H1 (cell line): ENCODE data around the gene PRRT2. TPM values are rescaled to one million over a fixed set of nuclear protein-coding genes. Genes with fewer than 3 reads are reported as not detected.

ENCODE experiments used
- CTCF ChIA-PET: fragments of 300-600 bp; sonication (Branson Sonifier 250); formaldehyde crosslinking; loops from one replicate; lab custom pipeline; 2021; ENCODE audit not compliant: partially characterized antibody; lab: Charles Lee
- POLR2A ChIA-PET: fragments of 300-600 bp; sonication (Branson Sonifier 250); formaldehyde crosslinking; loops from one replicate; lab custom pipeline; 2021; ENCODE audit warnings: inconsistent platforms; ENCODE audit not compliant: partially characterized antibody; lab: Charles Lee
- DNase-seq, 2 experiments: peaks; one replicate each; pipeline versions ENCODE4 v3.0.0 to v3.0.0-alpha.2; 2010 to 2022; ENCODE audit warnings: low spot score in 2 of 2, low read depth in 1 of 2, mixed read lengths in 1 of 2
- FAIRE-seq: peaks from 2 replicates; lab custom pipeline; 2011; peaks lifted over from hg19 to GRCh38; lab: Jason Lieb, UNC
- H2AFZ ChIP-seq: 2 replicates; pipeline ENCODE4 v1.8.1; 2012; ENCODE audit warnings: low read length, inconsistent platforms
- H2AK5ac ChIP-seq: 2 replicates; pipeline ENCODE4 v1.6.1; 2013; ENCODE audit warnings: low read depth, low read length
- H2BK120ac ChIP-seq: replicated peaks from 2 replicates; pipeline ENCODE3; 2013; ENCODE audit warnings: low read depth, low read length, inconsistent platforms
- H2BK12ac ChIP-seq: 2 replicates; pipeline ENCODE4 v1.6.1; 2013; ENCODE audit warnings: low read depth, low read length
- H2BK15ac ChIP-seq: 2 replicates; pipeline ENCODE4 v1.6.1; 2013; ENCODE audit warnings: low read length
- H2BK20ac ChIP-seq: 2 replicates; pipeline ENCODE4 v1.6.1; 2013; ENCODE audit warnings: low read length
- H2BK5ac ChIP-seq: 2 replicates; pipeline ENCODE4 v1.6.1; 2013; ENCODE audit warnings: low read depth, low read length
- H3K14ac ChIP-seq: 2 replicates; pipeline ENCODE4 v1.6.1; 2013; ENCODE audit warnings: inconsistent platforms; ENCODE audit not compliant: insufficient read length
- H3K18ac ChIP-seq: 2 replicates; pipeline ENCODE4 v1.6.1; 2013; ENCODE audit warnings: low read length; ENCODE audit errors: extremely low read depth
- H3K23ac ChIP-seq: 2 replicates; pipeline ENCODE4 v1.6.1; 2013; ENCODE audit warnings: inconsistent platforms; ENCODE audit not compliant: insufficient read length
- H3K23me2 ChIP-seq: 2 replicates; pipeline ENCODE4 v1.6.1; 2013; ENCODE audit warnings: low read depth, low read length
- H3K27ac ChIP-seq: 2 replicates; pipeline ENCODE4 v1.6.1; 2011; ENCODE audit warnings: low read depth, low read length, inconsistent platforms
- H3K27me3 ChIP-seq, 4 experiments: replicated peaks in 1 of 4; 1 replicate in 1 of 4; 2 replicates in 3 of 4; pipeline versions ENCODE4 v1.6.1 to v1.8.1; 2011 to 2013; ENCODE audit warnings: low read length in 3 of 4, mild to moderate bottlenecking in 3 of 4, inconsistent platforms in 2 of 4, mixed read lengths in 2 of 4, moderate library complexity in 1 of 4; ENCODE audit not compliant: control insufficient read depth in 3 of 4, insufficient read depth in 3 of 4; ENCODE audit errors: extremely low read depth in 1 of 4
- H3K36me3 ChIP-seq, 4 experiments: 2 replicates each; pipeline versions ENCODE4 v1.6.1 to v1.8.1; 2011 to 2013; ENCODE audit warnings: mild to moderate bottlenecking in 4 of 4, low read length in 3 of 4, moderate library complexity in 2 of 4, control low read depth in 1 of 4, inconsistent platforms in 1 of 4; ENCODE audit not compliant: insufficient read depth in 4 of 4, control insufficient read depth in 2 of 4
- H3K4ac ChIP-seq: replicated peaks from 2 replicates; pipeline ENCODE3; 2013; ENCODE audit warnings: low read length, low read depth, mixed read lengths, inconsistent platforms; ENCODE audit not compliant: insufficient read length
- H3K4me1 ChIP-seq, 4 experiments: replicated peaks in 1 of 4; 1 replicate in 1 of 4; 2 replicates in 3 of 4; pipeline versions ENCODE4 v1.6.1 to v1.8.1; 2011 to 2013; ENCODE audit warnings: low read length in 3 of 4, inconsistent platforms in 2 of 4, mixed read lengths in 1 of 4; ENCODE audit not compliant: insufficient read depth in 4 of 4, control insufficient read depth in 3 of 4
- H3K4me2 ChIP-seq, 2 experiments: 2 replicates each; pipeline versions ENCODE4 v1.6.1 to v1.8.1; 2011 to 2013; ENCODE audit warnings: low read depth in 2 of 2, low read length in 2 of 2, control low read depth in 1 of 2, inconsistent platforms in 1 of 2, mild to moderate bottlenecking in 1 of 2; ENCODE audit not compliant: insufficient read depth in 1 of 2
- H3K4me3 ChIP-seq, 4 experiments: fragments of 200-600, 300-600 bp in 1 of 4; sonication (generic), shearing (Covaris generic), sonication (Bioruptor Twin) in 1 of 4; 2 replicates each; pipeline versions ENCODE4 v1.5.1 to v1.8.1; 2011 to 2016; ENCODE audit warnings: low read length in 4 of 4, low read depth in 3 of 4, control low read depth in 2 of 4, inconsistent platforms in 2 of 4, mild to moderate bottlenecking in 2 of 4, mixed read lengths in 1 of 4, moderate library complexity in 1 of 4; ENCODE audit not compliant: insufficient read depth in 2 of 4; ENCODE audit errors: extremely low read depth in 1 of 4
- H3K56ac ChIP-seq: replicated peaks from 2 replicates; pipeline ENCODE3; 2013; ENCODE audit warnings: low read depth, mild to moderate bottlenecking, mixed read lengths, low read length, inconsistent platforms; ENCODE audit not compliant: insufficient read length
- H3K79me1 ChIP-seq: 2 replicates; pipeline ENCODE4 v1.6.1; 2013; ENCODE audit warnings: low read depth, low read length, control low read depth
- H3K79me2 ChIP-seq, 2 experiments: 2 replicates each; pipeline versions ENCODE4 v1.6.1 to v1.8.1; 2012 to 2013; ENCODE audit warnings: low read length in 2 of 2, mild to moderate bottlenecking in 2 of 2, inconsistent platforms in 1 of 2; ENCODE audit not compliant: insufficient read depth in 2 of 2, control insufficient read depth in 1 of 2
- H3K9ac ChIP-seq, 4 experiments: replicated peaks in 1 of 4; 1 replicate in 1 of 4; 2 replicates in 3 of 4; pipeline versions ENCODE4 v1.6.1 to v1.8.1; 2011 to 2013; ENCODE audit warnings: low read depth in 3 of 4, low read length in 3 of 4, control low read depth in 2 of 4, mild to moderate bottlenecking in 2 of 4, moderate library complexity in 2 of 4, inconsistent platforms in 1 of 4; ENCODE audit errors: extremely low read depth in 1 of 4
- H3K9me3 ChIP-seq, 2 experiments: 2 replicates each; pipeline versions ENCODE4 v1.6.1 to v1.8.1; 2012 to 2013; ENCODE audit warnings: mild to moderate bottlenecking in 2 of 2, moderate library complexity in 2 of 2, control low read depth in 1 of 2, inconsistent platforms in 1 of 2, low read depth in 1 of 2, low read length in 1 of 2, mixed read lengths in 1 of 2; ENCODE audit not compliant: insufficient read depth in 2 of 2
- H4K20me1 ChIP-seq, 2 experiments: replicated peaks in 1 of 2; 2 replicates each; pipeline versions ENCODE3 to v1.8.1; 2011 to 2013; ENCODE audit warnings: inconsistent platforms in 2 of 2, low read length in 2 of 2, mild to moderate bottlenecking in 1 of 2; ENCODE audit not compliant: insufficient read depth in 2 of 2, control insufficient read depth in 1 of 2
- H4K5ac ChIP-seq: 2 replicates; pipeline ENCODE4 v1.6.1; 2013; ENCODE audit warnings: low read length, low read depth, mixed read lengths, inconsistent platforms; ENCODE audit not compliant: insufficient read length
- H4K8ac ChIP-seq: 2 replicates; pipeline ENCODE4 v1.8.0; 2013; ENCODE audit warnings: mild to moderate bottlenecking, moderate library complexity, low read length, inconsistent platforms; ENCODE audit not compliant: insufficient read depth; ENCODE audit errors: extremely low read depth
- H4K91ac ChIP-seq: replicated peaks from 2 replicates; pipeline ENCODE3; 2013; ENCODE audit warnings: low read length, mixed read lengths, inconsistent platforms; ENCODE audit not compliant: insufficient read length
- CHD2 ChIP-seq: IDR thresholded peaks from 2 replicates; pipeline ENCODE4 v1.6.1; 2012; ENCODE audit warnings: low read length, improper control_type of control experiment
- CTBP2 ChIP-seq: IDR thresholded peaks from 2 replicates; pipeline ENCODE4 v1.7.0; 2011; ENCODE audit warnings: borderline replicate concordance, mild to moderate bottlenecking, moderate library complexity, mixed read lengths, low read length; ENCODE audit not compliant: insufficient read depth, insufficient read length
- POLR2AphosphoS5 ChIP-seq: IDR thresholded peaks from 2 replicates; pipeline ENCODE4 v1.6.1; 2011; ENCODE audit warnings: low read depth, low read length
- SIN3A ChIP-seq, 2 experiments: IDR thresholded peaks in 1 of 2; conservative IDR thresholded peaks in 1 of 2; 2 replicates each; pipeline ENCODE4 v1.6.1; 2011 to 2012; ENCODE audit warnings: low read length in 2 of 2, improper control_type of control experiment in 1 of 2, low read depth in 1 of 2, mild to moderate bottlenecking in 1 of 2
- SIRT6 ChIP-seq: IDR thresholded peaks from one replicate; pipeline ENCODE4 v1.7.1; 2012; ENCODE audit warnings: low read length, inconsistent platforms
- SP1 ChIP-seq: IDR thresholded peaks from 2 replicates; pipeline ENCODE4 v1.6.1; 2011; ENCODE audit warnings: low read depth, low read length
- WGBS, 2 experiments: shearing (Covaris generic) in 1 of 2; methylation state at CpG; one replicate each; pipeline versions ENCODE4 v1.1.6 to v1.1.7; 2013 to 2015; ENCODE audit warnings: low lambda C conversion rate in 2 of 2, mixed read lengths in 2 of 2, inconsistent platforms in 1 of 2, low coverage in 1 of 2, missing lambda C conversion rate in 1 of 2; ENCODE audit not compliant: insufficient replicate concordance in 2 of 2, insufficient coverage in 1 of 2, insufficient read length in 1 of 2; ENCODE audit errors: extremely low coverage in 1 of 2, missing lambda C conversion rate in 1 of 2; 5-methylcytosine and 5-hydroxymethylcytosine counted together
- polyA plus RNA-seq, 7 experiments: library from polyadenylated mRNA; depleted of rRNA in 3 of 7; stranded (reverse) in 5 of 7; unstranded in 2 of 7; fragments of >200 nt in 5 of 7; fragments of 200-250 nt in 2 of 7; gene quantifications; 1 replicate in 5 of 7; 2 replicates in 1 of 7; 4 replicates in 1 of 7; pipeline versions ENCODE4 v1.2.1 to v1.2.3, GENCODE V29; 2011 to 2013; ENCODE audit warnings: missing spikeins in 2 of 7, mixed read lengths in 2 of 7
- total RNA-seq: library from RNA; stranded (reverse); fragmentation: NEBNext Ultra II Directional; extraction: Animal tissue kit (Norgen Biotek cat#: 25700); gene quantifications from 2 replicates; pipeline ENCODE4 v1.2.1, GENCODE V29; 2021

Gene PRRT2
- total and polyA plus RNA-seq, 2 of the 8 experiments (the other 6 are each of a cell fraction or from before 2014, with no cell fraction given): 12.8 to 32.6 TPM

GRCh38 chr16:29830774-29831173, 18.8 kb downstream of the PRRT2 start:
- no peak for FAIRE-seq
- 91% methylated on average over 4 of the region's 11 CpGs; no CpG with 5 or more reads in 1 of the 2 experiments for WGBS, 2 experiments
- no peaks in the 10 kb centered on the region for H3K36me3 ChIP-seq
- H3K4me3 ChIP-seq: no peak overlapping the region
- H3K79me1 ChIP-seq: no peaks in the 10 kb centered on the region
- no peak for DNase-seq
- TF ChIP-seq CHD2: no peak
- TF ChIP-seq POLR2AphosphoS5: no peak
- no peak for TF ChIP-seq SIN3A (conservative IDR thresholded peaks at IDR 0.05 in 1 of 2, IDR thresholded peaks at IDR 0.05 in 1 of 2; ENCODE audit: low read depth in 1 of 2, low read length in 2 of 2)
- TF ChIP-seq SIRT6: no peak
- no peak for TF ChIP-seq SP1
- TF ChIP-seq CTBP2: no peak
- H3K27ac ChIP-seq: no peak overlapping the region
- H3K79me2 ChIP-seq: no peaks in the 10 kb centered on the region
- no peak overlapping the region for H3K23ac ChIP-seq
- H3K27me3 ChIP-seq: 0 out of 7 replicates have a peak, but pooled peaks cover 0 to 3% (median 0%) of the 10 kb centered on the region in 4 experiments
- no peak overlapping the region for H2BK15ac ChIP-seq
- H3K14ac ChIP-seq: no peak overlapping the region
- 0 out of 2 replicates have a peak overlapping the region, but pooled peaks have one; percentile 39 for H2AK5ac ChIP-seq
- no peak overlapping the region for H2BK20ac ChIP-seq
- no peaks in the 10 kb centered on the region for H4K20me1 ChIP-seq
- H3K4ac ChIP-seq: no peak overlapping the region
- H3K23me2 ChIP-seq: no peaks in the 10 kb centered on the region
- H3K9ac ChIP-seq: no peak overlapping the region
- no peak overlapping the region for H4K91ac ChIP-seq
- ChIA-PET POLR2A (no interaction called here), CTCF (no interaction called here)
- H3K4me2 ChIP-seq: no peak overlapping the region
- H2BK12ac ChIP-seq: no peak overlapping the region
- no peak overlapping the region for H3K56ac ChIP-seq
- no peak overlapping the region for H2BK120ac ChIP-seq
- H3K18ac ChIP-seq: no peak overlapping the region
- no peak overlapping the region for H2AFZ ChIP-seq
- H4K5ac ChIP-seq: no peak overlapping the region
- no peaks in the 10 kb centered on the region for H3K9me3 ChIP-seq
- no peak overlapping the region for H2BK5ac ChIP-seq
- H3K4me1 ChIP-seq: peaks cover 0 to 2% (median 0%) of the 10 kb centered on the region in 4 experiments; a peak in 3 of 7 replicates
- no peak overlapping the region for H4K8ac ChIP-seq
